Fibroblast of gingiva (primary cell): Measurements from ENCODE around the gene GDF2.

Source experiments
- DNase-seq: peaks from one replicate; pipeline ENCODE4 v3.0.0-alpha.2; 2011; ENCODE audit warnings: low read depth

The GDF2 gene

DNA sequence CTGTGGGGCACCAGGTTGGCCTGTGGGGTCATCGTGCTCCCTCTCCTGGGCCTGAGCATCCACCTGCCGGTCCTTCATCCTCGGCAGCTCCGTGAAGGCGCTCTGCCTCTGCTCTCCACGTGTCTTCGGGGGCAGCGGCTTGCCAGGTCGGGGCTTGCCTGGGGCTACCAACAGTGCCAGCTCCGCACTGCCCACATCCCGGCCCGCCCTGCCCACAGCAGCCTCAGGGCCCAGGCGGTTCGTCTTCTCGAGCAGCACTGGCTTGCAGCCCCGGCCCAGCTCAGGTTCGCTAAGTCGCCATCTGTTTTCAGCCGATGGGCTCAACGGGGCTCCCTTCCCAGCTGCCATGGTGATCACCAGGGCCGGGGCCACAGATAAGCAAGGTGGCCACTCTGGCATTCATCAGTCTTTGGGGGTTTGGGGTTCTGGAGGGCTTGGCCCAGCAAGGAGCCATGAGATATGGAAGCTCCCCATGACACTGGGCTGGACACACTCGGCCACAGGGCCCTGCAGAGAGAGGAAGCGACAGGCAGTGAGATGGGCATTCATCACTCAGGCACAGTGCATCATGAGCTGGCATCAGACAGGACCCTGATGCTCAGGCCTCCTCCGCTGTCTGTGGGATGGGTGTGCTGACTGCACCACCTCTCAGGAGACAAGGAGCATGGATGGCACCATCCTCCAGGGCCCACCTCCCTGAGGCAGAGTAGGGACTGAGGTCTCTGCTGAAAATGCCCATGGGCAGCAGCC, 46.4 kb downstream of the GDF2 start:
- no peak for DNase-seq

DNA sequence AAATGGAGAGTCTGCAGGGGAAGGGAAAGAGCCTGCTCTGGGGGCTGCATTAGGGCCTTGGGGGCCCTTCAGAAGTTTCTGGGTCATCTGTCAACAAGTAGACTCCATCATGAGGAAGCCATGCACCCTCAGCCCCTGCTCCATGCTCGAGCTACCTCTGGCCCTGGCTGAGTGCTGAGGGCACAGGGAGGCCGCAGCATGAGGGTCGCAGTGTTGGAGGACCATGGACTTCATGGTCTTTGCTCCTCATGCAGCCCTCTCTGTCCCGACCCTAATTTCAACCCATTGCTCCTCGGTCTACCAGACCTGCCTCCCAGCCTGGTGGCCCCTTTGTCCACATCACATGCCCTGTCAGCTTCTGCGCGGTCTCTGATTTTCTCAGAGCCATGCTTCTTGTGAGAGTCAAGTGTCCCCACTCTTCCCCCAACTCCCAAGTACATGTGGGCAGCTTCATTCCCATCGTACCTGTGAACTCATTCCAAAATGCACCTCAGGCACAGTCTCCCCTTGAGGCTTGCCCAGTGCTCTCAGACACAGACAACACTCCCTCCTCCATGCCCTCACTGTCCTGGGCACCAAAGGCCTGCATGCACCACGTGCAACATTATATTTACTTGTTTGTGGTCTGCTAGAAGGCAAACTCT, 47.1 kb downstream of the GDF2 start:
- DNase-seq: no peak

DNA sequence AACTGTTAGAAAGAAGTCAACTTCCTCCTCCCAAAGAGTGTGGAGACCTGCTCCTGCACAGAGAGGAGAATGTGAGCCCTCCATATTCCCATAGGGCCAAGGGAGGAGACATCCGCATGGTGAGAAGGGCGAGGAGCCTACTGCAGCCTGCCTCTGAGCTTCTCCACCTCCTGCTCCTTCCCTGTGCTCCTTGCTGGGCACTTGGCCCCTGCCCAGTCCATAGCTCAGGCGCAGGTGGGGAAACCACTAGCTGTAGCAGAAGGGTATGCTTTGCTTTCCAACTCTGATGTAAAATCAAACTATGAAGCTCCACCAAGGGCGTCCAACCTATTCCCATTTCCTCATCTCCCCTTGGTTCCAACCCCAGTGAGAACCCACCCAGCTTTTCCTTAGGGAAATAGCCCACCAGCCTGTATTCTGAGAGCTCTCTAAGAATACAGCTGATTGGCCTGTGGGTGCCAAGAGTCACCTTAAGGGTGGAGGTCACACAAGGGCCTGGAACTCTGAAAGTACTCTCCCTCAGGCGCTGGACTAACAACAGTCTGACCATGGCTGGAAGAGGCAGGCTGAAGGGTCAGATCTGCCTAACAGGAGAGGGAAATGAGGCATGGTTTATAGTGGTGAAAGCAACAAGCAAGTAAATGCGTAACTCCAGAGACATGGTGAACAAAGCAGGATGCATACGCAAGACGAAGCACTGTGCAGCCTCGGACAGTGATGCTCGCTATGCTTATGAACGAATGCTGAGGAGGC, 47.9 kb downstream of the GDF2 start:
- no peak for DNase-seq

DNA sequence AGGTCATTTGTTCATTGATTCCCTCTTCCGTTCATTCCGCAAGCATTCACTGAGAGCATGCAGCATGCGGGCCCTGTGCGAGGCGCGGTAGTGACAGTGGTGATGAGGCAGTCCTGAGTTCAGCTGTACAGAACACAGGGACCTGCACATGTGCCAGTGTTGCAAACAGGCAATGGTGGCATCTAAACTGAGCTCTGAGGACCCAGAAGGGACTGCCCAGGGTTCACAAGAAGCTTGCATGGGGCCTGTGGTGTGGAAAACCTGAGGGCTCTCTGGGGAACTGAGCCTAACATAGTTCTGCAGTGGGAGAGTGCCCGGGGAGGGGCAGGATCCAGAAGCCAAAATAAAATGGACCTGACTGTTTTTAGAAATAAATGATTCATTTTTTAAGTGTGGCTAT, 48.6 kb downstream of the GDF2 start:
- DNase-seq: no peak

DNA sequence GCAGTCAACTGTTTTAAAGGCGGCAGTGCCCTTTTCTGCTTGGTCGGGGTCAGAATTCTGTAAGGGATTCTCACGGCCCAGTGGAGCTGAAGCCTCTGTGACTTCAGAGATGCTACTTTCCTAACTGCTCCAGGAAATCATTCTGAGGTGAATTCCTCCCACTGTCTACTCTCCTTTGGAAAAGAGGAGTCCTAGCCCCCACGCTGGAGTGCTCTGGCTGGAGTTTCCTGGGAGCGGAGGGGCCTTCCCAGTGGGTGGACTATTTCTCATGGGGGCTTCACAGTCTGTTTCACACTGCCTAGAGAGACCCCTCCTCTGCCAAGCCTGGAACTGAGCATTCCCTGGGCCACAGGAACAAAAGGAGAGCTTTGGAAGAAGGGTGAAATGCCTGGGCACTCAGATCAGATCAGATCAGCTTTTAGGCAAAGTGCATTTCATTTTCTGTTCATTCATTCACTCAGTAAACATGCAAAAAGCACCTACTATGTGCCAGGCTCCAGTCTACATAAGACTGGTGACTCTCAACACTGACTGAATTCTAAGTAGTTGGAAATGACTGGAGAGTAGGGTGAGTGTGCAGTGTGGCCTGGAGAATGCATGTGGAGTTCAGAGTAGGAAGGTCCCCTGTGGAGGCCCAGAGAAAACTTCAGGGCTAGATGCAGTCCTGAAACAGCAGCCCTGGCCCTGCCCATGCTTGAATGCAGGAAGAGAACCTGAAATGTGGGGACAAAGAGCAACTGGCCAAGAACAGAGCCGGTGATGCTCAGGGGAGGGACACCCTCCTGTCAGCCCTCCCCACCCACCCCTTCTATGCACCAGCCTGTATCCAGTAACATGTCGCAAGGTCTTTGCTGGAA, 49.6 kb downstream of the GDF2 start:
- no peak for DNase-seq

DNA sequence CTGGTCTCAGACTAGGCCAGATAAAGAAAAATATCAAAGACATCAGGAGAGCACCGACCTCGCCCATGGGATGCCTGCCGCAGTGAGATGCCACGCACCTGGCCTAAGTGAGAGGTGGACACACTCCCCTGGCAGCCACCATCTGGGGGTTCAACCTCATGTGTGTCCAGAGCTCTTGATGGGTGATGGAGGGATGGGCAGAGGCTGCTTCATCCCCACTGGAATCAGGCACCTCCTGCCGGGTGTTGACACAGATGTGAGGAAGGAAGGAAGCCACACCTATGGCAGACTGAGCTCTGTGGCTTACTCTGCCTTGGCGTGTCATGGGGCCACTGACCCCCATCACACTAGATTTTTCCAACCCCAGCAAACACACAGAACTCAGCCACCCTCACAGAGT, 50.5 kb downstream of the GDF2 start:
- DNase-seq: no peak

DNA sequence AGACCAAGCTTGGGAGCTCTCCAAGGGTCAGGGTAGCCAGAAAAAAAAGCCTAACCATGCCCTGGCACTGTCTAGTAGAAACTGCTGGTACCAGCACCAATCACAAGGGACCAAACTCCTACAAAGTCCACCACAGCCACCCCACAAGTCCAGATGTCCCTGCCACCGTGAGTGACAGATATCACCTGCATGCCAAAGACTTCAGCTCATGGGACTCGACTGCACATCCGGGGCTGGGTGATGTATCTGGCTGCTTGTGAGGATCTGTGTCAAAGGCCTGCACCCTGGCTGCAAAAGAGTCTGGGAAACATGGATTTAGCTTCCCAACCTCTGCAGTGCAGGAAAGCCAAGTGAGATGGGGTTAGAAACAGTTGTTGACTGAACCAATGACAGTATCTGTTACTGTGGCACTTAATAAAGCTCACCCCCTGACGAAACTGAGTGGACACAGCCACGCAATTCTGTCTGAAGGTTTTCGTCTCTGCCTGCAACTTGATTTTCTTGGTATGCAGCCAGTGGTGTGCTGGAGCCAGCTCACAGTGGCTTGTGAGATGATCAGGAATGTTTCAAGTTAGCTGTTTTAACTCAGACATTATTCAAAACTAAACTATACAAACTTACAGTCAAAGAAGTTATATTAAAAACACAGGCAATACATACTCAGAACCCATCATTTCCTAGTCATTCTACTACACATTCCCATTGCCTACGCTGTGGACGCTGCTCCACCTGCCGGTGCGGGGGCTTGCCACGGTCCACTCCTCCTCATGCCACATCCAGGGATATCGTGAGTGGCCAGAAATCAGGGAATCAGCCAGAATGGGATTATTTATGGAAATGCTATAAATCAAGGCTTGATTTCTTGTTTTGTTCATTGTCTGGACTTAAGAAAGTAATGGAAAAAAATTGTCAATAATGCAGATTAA, 52.6 kb downstream of the GDF2 start:
- DNase-seq: peak; percentile 66

DNA sequence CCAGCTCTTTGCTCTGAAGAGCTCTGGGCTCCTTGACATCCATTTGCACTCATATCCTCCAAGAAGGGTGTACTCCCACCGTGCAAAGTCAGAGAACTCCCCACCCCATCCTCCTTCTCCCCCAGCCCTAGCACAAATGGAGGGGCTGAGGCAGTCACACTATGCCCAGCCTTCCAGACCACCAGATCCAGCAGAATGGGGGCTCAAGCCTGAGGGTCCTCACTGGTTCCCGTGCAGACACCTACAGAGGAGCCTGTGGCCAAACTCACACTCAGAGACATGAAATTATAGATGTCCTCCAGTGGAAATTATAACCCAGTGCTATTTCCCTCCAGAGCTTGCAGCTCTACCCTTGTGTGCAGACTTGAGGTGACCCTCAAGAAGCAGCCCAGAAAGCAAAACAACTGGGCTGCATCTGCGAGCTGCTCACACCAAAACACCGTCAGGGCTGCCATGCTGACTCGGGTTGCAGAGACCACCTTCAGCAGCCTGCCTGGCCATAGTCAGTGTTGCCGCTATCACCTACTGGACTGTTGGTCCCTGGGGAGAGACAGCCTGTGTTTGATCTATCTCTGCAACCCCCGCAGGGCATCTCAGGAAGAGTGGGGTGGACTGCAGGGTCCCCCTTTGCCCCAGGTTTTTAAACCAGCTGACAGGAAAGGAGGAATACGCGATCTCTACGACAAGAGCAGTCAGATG, 54.4 kb downstream of the GDF2 start:
- DNase-seq: no peak
